LNCAP (cell line): ENCODE data around the gene OR4X2.

Experiments used
- TF ChIP-seq, protein P1 (sequence below): fragments of 450-650 bp; IDR thresholded peaks from 2 replicates; pipeline ENCODE4 v1.5.1; 2017; ENCODE audit warnings: mild to moderate bottlenecking

The OR4X2 gene

DNA sequence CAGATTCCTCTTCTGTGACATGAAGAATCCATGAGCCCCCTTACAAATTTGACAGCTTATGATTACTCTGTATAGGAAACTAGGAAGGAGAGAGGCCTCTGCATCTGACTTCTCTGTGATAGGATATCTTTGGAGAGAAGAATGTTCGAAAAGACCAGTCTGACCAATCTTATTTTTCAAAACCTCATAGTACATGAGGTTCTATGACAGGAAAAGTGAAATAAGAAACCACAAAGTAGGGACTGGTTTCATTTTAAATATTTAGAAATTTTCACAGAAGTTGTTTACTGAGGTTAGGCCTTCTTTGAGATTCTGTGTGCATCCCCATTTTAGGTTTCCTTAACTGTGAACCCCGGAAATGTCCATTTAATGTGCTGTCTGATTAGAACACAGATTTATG lies 16.7 kb downstream of the OR4X2 start:
- TF ChIP-seq, protein P1, sequence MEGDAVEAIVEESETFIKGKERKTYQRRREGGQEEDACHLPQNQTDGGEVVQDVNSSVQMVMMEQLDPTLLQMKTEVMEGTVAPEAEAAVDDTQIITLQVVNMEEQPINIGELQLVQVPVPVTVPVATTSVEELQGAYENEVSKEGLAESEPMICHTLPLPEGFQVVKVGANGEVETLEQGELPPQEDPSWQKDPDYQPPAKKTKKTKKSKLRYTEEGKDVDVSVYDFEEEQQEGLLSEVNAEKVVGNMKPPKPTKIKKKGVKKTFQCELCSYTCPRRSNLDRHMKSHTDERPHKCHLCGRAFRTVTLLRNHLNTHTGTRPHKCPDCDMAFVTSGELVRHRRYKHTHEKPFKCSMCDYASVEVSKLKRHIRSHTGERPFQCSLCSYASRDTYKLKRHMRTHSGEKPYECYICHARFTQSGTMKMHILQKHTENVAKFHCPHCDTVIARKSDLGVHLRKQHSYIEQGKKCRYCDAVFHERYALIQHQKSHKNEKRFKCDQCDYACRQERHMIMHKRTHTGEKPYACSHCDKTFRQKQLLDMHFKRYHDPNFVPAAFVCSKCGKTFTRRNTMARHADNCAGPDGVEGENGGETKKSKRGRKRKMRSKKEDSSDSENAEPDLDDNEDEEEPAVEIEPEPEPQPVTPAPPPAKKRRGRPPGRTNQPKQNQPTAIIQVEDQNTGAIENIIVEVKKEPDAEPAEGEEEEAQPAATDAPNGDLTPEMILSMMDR, result no peak

DNA sequence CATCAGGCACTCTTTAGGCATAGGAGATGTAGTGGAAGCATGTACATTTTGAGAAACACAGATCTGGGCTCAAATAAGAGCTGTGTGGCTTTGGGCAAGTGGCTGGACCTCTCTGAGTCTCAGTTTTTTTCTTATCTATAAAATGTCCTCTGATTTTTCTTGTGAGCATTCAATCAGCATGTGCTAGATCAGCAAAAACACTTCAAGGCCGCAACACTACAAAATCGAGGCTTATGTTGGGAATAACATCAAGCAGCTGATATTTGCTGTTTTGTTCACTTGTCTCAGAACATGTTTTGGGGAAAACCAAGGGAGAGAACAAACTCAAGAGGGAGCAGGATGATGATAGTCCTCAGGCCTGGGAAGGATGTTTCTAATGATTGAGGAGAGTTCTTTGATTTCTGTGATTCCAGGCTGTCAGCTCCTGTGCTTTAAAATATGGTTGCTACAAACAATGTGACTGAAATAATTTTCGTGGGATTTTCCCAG lies 18.6 kb downstream of the OR4X2 start, which contains the start of gene OR4X1:
Gene OR4X1 (plus strand): TSS at position 439 of the 489 bp plus-strand sequence. CDS start 0 bp downstream, at position 439.
- TF ChIP-seq, protein P1, result no peak

DNA sequence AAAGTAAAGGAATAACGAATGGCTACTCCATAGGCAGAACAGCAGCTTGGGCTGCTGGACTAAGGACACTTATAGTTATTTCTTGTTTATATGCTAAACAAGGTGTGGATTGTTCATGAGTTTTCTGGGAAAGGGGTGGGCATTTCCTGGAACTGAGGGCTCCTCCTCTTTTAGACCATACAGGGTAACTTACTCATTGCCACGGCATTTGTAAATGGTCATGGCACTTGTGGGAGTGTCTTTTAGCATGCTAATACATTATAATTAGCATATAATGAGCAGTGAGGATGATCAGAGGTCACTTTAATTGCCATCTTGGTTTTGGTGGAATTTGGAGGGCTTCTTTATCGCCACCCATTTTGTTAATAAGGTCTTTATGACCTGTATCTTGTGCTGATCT lies 25.7 kb downstream of the OR4X2 start:
- TF ChIP-seq, protein P1, result no peak

DNA sequence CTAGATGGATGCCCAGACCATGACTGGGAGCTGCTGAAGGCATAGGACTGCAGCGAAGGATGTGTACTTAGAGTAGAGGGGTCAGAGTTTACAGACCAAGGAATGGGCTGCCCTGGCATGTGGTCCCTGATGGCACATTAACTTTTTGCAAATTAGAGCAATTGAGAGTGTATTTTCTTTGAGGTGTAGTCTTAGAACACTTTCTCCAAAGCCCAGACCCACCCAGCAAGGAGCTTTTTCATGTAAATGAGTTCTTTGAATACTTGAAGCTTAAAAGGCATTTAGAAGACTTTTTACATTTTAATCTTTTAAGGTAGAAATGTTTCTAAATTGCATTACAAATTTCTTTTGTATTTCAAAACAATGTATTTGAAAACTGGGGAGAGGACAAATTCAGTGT lies 27.7 kb downstream of the OR4X2 start:
- TF ChIP-seq, protein P1, result no peak
